A375 (cell line): ENCODE results near the gene CDC14C. TPM values are rescaled to one million over a fixed set of nuclear protein-coding genes. Genes with fewer than 3 reads are reported as not detected.

ENCODE experiments used
- total RNA-seq: library from RNA; depleted of rRNA; stranded (reverse); fragments of >200 nt; shearing (Covaris generic); gene quantifications from 2 replicates; pipeline ENCODE4 v1.2.3, GENCODE V29; 2014; rRNA removed

The CDC14C gene
- total RNA-seq = not detected in 2 replicates

GRCh38 chr7:48924433-48924832 is at the start of gene CDC14C:
CDC14C (plus strand) TSS chr7:48924547; CDS start chr7:48924673, 126 bp downstream.

